A673 (cell line): ENCODE data around the gene HS1BP3. TPM values are rescaled to one million over a fixed set of nuclear protein-coding genes. Genes with fewer than 3 reads are reported as not detected.

Experiments used
- BruUV-seq: library from RNA; stranded (reverse); fragments of 400-500 nt; replicated peaks from 2 replicates; lab custom pipeline; 2021; lab: Mats Ljungman, UMichigan
- CTCF ChIA-PET: fragments of 300-600 bp; sonication (Branson Sonifier 250); formaldehyde crosslinking; loops from one replicate; lab custom pipeline; 2022; ENCODE audit warnings: antibody characterized with exemption; lab: Charles Lee
- POLR2A ChIA-PET: fragments of 300-600 bp; sonication (Branson Sonifier 250); formaldehyde crosslinking; loops from one replicate; lab custom pipeline; 2022; ENCODE audit warnings: antibody characterized with exemption; ENCODE audit not compliant: low non-redundant PET; lab: Charles Lee
- DNase-seq: peaks from one replicate; pipeline ENCODE4 v3.0.0-alpha.2; 2015; ENCODE audit warnings: low spot score
- H3K27ac ChIP-seq: fragments of 200-600 bp; sonication (generic); 2 replicates; pipeline ENCODE4 v1.5.1; 2016; ENCODE audit warnings: mixed run types, low read depth, mild to moderate bottlenecking, mixed read lengths, antibody characterized with exemption, low read length; ENCODE audit not compliant: poor library complexity, severe bottlenecking
- H3K27me3 ChIP-seq: fragments of 200-600 bp; sonication (generic); replicated peaks from 2 replicates; pipeline ENCODE4 v1.6.1; 2017; ENCODE audit warnings: mixed run types, low read depth, mild to moderate bottlenecking, mixed read lengths, antibody characterized with exemption, low read length; ENCODE audit not compliant: insufficient read depth, poor library complexity
- H3K36me3 ChIP-seq: fragments of 200-600 bp; sonication (generic); 2 replicates; pipeline ENCODE4 v1.6.1; 2016; ENCODE audit warnings: mixed run types, mild to moderate bottlenecking, mixed read lengths, antibody characterized with exemption, low read length; ENCODE audit not compliant: insufficient read depth, poor library complexity, severe bottlenecking
- H3K4me1 ChIP-seq: fragments of 200-600 bp; sonication (generic); 2 replicates; pipeline ENCODE4 v1.6.1; 2017; ENCODE audit warnings: mixed run types, mild to moderate bottlenecking, mixed read lengths, antibody characterized with exemption, low read length; ENCODE audit not compliant: insufficient read depth, poor library complexity, severe bottlenecking
- H3K4me3 ChIP-seq: fragments of 200-600 bp; sonication (generic); 2 replicates; pipeline ENCODE4 v1.5.1; 2016; ENCODE audit warnings: low read depth, mixed run types, mild to moderate bottlenecking, mixed read lengths, low read length; ENCODE audit not compliant: poor library complexity, severe bottlenecking
- H3K9me3 ChIP-seq: fragments of 200-600 bp; sonication (generic); 2 replicates; pipeline ENCODE4 v1.6.1; 2016; ENCODE audit warnings: mixed run types, low read depth, mild to moderate bottlenecking, mixed read lengths, antibody characterized with exemption, low read length; ENCODE audit not compliant: poor library complexity, severe bottlenecking
- EZH2 ChIP-seq: fragments of 200-600 bp; sonication (generic); IDR thresholded peaks from 2 replicates; pipeline ENCODE4 v1.6.1; 2017; ENCODE audit warnings: borderline replicate concordance, low read depth, mild to moderate bottlenecking, mixed read lengths, antibody characterized with exemption, low read length; ENCODE audit not compliant: poor library complexity, severe bottlenecking
- intact Hi-C: fragments of 100-400 bp; cut with micrococcal nuclease; formaldehyde crosslinking; loops from one replicate; pipeline ENCODE4 v1.10.0; 2022; ENCODE audit not compliant: unreplicated experiment
- total RNA-seq: library from RNA; stranded (reverse); gene quantifications from 2 replicates; pipeline ENCODE4 v1.2.3, GENCODE V29; 2021
- TF ChIP-seq, protein P1 (sequence below): fragments of 300-800, 200-600 bp; sonication (generic); conservative IDR thresholded peaks from 2 replicates; pipeline ENCODE4 v1.5.1; 2017; ENCODE audit warnings: low read depth, mild to moderate bottlenecking, antibody characterized with exemption, low read length, moderate library complexity, mixed read lengths

Gene HS1BP3
- total RNA-seq, 1 experiment from 2014 or later = 12.6 TPM

DNA sequence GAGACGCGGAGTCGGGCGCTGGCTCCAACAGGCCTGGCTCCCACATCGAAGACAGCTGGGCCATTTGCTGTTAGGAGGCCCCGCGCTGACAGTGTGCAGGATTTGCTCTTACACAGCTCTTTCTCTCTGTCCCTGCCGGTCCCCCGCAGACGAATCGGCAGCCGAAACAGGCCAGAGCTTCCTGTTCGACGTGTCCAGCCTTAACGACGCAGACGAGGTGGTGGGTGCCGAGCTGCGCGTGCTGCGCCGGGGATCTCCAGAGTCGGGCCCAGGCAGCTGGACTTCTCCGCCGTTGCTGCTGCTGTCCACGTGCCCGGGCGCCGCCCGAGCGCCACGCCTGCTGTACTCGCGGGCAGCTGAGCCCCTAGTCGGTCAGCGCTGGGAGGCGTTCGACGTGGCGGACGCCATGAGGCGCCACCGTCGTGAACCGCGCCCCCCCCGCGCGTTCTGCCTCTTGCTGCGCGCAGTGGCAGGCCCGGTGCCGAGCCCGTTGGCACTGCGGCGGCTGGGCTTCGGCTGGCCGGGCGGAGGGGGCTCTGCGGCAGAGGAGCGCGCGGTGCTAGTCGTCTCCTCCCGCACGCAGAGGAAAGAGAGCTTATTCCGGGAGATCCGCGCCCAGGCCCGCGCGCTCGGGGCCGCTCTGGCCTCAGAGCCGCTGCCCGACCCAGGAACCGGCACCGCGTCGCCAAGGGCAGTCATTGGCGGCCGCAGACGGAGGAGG, 19.6 kb upstream of the HS1BP3 start:
- H3K4me3 ChIP-seq = no peak overlapping the region
- BruUV-seq = no TSS peak
- no peaks in the 10 kb centered on the region for H3K36me3 ChIP-seq
- DNase-seq = no peak
- ChIA-PET CTCF (interaction anchor here (0.6 to 0.9 kb wide), 2 partner anchors 9 to 12 kb away, joined by 3 to 9 read pairs; no protein-coding TSS in a partner anchor), POLR2A (no interaction called here)
- H3K27me3 ChIP-seq = peaks cover 87% of the 10 kb centered on the region
- peaks cover 6% of the 10 kb centered on the region for H3K4me1 ChIP-seq
- intact Hi-C loops = no loop called here
- TF ChIP-seq, protein P1, sequence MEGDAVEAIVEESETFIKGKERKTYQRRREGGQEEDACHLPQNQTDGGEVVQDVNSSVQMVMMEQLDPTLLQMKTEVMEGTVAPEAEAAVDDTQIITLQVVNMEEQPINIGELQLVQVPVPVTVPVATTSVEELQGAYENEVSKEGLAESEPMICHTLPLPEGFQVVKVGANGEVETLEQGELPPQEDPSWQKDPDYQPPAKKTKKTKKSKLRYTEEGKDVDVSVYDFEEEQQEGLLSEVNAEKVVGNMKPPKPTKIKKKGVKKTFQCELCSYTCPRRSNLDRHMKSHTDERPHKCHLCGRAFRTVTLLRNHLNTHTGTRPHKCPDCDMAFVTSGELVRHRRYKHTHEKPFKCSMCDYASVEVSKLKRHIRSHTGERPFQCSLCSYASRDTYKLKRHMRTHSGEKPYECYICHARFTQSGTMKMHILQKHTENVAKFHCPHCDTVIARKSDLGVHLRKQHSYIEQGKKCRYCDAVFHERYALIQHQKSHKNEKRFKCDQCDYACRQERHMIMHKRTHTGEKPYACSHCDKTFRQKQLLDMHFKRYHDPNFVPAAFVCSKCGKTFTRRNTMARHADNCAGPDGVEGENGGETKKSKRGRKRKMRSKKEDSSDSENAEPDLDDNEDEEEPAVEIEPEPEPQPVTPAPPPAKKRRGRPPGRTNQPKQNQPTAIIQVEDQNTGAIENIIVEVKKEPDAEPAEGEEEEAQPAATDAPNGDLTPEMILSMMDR = no peak
- peak; percentile 65 for TF ChIP-seq EZH2
- no peak overlapping the region for H3K27ac ChIP-seq
- H3K9me3 ChIP-seq = no peaks in the 10 kb centered on the region

DNA sequence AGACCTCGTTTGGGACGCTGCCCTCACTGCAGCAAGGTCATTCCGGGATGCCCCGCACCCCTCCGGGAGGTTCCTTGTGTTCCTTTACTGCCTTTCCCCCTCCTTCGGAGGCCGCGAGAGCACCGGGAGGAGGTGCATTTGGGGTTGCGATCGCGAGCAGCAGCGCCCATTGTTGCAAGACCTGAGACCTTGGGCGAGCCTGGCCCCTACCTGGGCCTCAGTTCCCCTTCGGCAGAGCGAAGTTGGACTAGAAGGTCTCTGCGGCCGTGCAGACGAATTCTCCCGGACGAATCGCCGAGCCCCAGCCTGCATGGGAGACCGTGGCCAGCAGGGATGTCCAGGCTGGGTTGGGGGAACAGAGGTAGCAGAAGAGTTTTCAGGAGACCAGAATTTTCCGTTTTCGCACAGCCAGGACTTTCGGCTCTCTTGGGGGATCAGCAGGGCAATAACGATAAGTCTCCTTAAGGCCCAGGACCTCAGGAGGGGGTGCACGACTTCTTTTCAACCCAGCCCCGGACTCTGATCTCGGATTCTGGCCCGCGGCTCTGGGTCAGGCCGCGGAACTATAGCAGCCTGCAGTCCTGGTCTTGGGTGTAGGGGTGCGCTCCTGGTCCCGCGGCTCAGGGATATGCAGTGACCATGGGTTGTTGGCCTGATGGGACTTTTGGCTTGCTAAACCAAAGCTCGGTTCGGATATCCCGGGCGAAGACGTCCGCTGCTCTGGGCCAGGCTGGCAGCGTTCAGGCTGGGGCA, 18.8 kb upstream of the HS1BP3 start:
- TF ChIP-seq, protein P1 = no peak
- no peak for TF ChIP-seq EZH2
- Histone ChIP-seq H3K27me3 (peaks cover 94% of the 10 kb centered on the region), H3K4me1 (peaks cover 6% of the 10 kb centered on the region), H3K4me3 (no peak overlapping the region), H3K36me3 (no peaks in the 10 kb centered on the region), H3K27ac (no peak overlapping the region), H3K9me3 (no peaks in the 10 kb centered on the region)
- CTCF ChIA-PET = no interaction called here
- POLR2A ChIA-PET = no interaction called here
- no peak for DNase-seq
- BruUV-seq = no TSS peak
- intact Hi-C loops = no loop called here

DNA sequence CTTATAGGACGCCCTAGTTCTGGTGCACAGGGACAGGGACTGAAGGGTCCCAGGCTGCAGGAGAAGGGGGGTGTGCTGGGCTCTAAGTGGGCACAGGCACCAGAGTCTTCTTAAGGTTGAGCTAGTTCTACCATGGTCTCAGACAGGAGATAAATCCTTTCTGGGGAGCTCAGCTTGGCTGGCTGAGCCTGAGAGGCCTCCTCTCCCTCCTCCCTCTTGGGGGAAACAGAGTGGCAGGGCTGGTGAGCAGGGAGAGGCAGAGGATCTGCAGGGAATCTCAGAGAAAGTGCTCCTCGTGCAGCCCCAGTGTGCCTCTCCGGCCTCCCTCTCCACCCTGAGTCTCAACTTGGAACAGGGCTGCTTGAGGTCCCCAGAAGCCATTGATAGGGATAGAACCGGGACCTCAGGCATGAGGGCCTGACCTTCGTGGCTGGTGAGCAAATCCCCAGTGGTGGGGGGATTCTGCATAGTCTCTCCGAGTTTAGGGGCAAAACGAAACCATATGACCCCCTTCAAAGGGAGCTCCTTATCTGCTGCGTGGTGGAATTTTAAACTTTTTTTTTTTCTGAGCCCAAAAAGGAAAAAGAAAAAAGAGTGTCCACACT, 18.1 kb upstream of the HS1BP3 start:
- peaks cover 96% of the 10 kb centered on the region for H3K27me3 ChIP-seq
- H3K9me3 ChIP-seq = no peaks in the 10 kb centered on the region
- TF ChIP-seq, protein P1 = no peak
- no peak for TF ChIP-seq EZH2
- H3K27ac ChIP-seq = no peak overlapping the region
- BruUV-seq = no TSS peak
- no peak overlapping the region for H3K4me3 ChIP-seq
- peaks cover 6% of the 10 kb centered on the region for H3K4me1 ChIP-seq
- ChIA-PET POLR2A (no interaction called here), CTCF (no interaction called here)
- intact Hi-C loops = no loop called here
- no peak for DNase-seq
- H3K36me3 ChIP-seq = no peaks in the 10 kb centered on the region
